GM21576 (cell line): ENCODE results near the gene PAIP1.
A peak's percentile ranks its signal among the peaks of the same experiment; 100 is the strongest.
"Not testable (repeated sequence)": the region's sequence is repeated elsewhere in the genome, so short reads cannot be mapped to it uniquely, and the experiment has no call there.

Experiments used
- ATAC-seq: cut with Tn5 transposase; IDR thresholded peaks from one replicate; pipeline ENCODE4 v1.9.1; 2021; ENCODE audit warnings: mild to moderate bottlenecking, moderate library complexity; ENCODE audit not compliant: unreplicated experiment

The PAIP1 gene

GRCh38 chr5:43530648-43531047 is 26.2 kb downstream of the PAIP1 start:
- ATAC-seq = peak; percentile 63

DNA sequence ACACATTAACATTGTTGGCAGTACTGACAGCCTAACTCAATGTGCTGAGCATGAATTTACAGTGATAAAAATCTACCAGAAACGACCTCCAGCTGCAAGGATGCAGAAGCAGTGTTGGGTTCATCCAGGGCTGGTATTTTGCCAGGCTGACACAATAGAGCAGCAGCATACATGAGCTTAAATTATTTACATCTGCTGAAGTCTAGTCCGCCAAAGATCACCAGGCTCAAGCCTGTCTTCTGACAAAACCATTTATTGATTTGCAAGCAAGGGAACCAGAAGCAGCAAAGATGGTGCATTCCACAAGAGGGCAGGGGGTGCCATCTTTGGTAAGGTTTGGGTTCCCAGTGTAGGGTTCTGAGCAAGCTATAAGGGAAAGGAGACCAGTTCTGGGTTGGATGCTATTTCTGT is 33.2 kb downstream of the PAIP1 start:
- ATAC-seq = no peak

DNA sequence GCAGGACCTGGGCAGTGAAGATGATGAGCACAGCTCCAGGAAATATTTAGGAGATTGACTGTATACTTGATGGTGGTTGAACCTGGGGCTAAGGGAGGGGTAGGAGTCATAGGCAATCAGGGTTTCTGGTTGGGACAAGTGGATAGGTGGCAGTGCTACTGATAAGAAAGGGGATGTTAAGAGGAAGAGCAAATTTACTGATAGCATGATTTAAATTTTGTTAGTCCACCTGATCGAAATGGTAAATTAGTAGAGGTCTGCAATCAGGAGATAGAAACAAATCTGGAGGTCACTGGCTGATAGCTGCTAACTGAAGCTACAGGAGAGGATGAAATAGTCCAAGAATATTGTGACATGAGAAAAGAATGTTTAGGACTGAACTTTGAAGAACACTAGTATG is 36.3 kb downstream of the PAIP1 start:
- ATAC-seq = no peak

GRCh38 chr5:43515678-43516048 is 41.2 kb downstream of the PAIP1 start:
- ATAC-seq = no peak

GRCh38 chr5:43514816-43515677 is 41.8 kb downstream of the PAIP1 start, which contains the start of gene C5orf34:
Gene C5orf34 (minus strand): TSS chr5:43515148. CDS start chr5:43509339, 5,809 bp downstream.
- peak; percentile 99 for ATAC-seq

DNA sequence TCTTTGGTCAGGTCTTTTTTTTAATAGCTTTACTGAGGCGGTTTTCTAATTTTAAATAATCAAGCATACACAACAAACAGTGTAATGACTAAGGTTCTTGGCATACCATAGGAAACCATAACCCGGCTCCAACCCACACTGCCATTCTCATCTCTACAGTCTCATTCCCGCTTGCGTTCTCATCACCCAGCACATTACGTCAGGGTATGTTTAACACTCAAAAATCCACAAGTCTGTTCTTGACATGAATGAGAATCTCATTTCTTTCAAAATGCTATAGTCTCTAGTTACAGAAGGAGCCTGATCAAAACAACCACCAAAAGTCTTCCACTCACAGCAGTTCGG is 42.4 kb downstream of the PAIP1 start:
- ATAC-seq = peak; percentile 27

- no peak for ATAC-seq
These were observed 42.9 kb downstream of the PAIP1 start for GRCh38 chr5:43514025-43514424.

DNA sequence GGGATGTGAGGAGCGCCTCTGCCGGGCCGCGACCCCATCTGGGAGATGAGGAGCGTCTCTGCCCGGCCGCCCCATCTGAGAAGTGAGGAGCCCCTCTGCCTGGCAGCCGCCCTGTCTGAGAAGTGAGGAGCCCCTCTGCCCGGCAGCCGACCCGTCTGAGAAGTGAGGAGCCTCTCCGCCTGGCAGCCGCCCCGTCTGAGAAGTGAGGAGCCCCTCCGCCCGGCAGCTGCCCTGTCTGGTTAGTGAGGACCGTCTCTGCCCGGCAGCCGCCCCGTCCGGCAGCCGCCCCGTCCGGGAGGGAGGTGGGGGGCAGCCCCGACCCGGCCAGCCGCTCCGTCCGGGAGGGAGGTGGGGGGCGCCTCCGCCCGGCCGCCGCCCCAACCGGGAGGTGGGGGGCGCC is 45.8 kb downstream of the PAIP1 start:
- not testable (repeated sequence) for ATAC-seq

- no peak for ATAC-seq
These were observed 58.3 kb downstream of the PAIP1 start for GRCh38 chr5:43498581-43498980.

- ATAC-seq = no peak
These were observed 59.4 kb downstream of the PAIP1 start for GRCh38 chr5:43497311-43498104.

- no peak for ATAC-seq
These were observed 65.6 kb downstream of the PAIP1 start for GRCh38 chr5:43491326-43491725.

DNA sequence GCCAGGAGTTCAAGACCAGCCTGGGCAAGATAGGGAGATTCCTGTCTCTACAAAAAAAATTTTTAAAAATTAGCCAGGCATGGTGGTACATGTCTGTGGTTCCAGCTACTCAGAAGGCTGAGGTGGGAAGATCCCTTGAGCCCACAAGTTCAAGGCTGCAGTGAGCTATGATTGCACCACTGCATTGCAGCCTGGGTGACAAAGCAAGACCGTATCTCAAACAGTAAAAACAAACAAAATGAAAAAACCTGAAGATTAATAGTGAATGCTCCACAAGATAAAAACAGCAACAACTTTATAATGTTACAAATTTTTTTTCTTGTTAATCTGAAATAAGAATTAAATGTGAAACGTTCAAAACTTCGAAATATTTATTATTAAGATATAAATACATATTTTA is 70.5 kb downstream of the PAIP1 start:
- ATAC-seq = no peak

GRCh38 chr5:43485406-43485805 is 71.5 kb downstream of the PAIP1 start:
- ATAC-seq = no peak

DNA sequence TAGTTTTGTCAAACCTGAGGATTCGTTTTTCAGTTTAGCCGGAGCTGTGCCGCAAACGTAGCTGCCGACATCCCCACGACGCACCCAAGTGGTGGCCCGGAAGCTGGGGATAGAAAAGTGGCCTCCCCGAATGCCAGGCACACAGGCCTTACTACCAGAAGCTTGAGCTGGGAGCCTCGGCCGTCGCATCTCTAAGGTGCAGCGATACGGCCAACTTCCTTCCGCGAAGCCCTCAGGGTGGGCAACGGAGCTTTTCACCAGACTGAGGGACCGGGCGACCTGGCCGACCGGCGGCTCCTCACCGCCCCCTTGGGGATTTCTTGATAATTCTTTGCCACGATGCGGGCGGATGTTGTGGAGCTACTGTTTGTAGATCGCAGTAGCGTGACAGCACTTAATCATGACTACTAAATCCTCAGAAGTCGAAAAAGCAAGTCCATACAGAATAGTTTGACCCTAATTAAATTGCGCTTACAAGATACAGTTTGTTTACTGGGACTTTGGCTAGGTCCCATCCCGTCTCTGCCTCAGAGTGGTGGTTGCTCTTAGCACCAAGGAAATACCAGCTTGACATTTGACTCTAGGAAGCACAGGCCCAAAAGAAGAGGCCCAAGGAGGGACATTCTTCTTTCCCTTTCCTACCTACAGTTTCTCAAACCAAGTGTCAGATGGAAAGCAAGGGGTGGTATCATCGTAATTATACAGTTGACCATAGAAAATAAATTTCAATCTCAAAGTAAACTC is 72.6 kb downstream of the PAIP1 start:
- ATAC-seq = peak; percentile 70

- ATAC-seq = peak; percentile 88
These were observed 73.4 kb downstream of the PAIP1 start, which contains the start of gene TMEM267 for GRCh38 chr5:43483298-43484105. Gene TMEM267 (minus strand): TSS chr5:43483865. CDS start chr5:43453969, 29,896 bp downstream.

- no peak for ATAC-seq
These were observed 74.2 kb downstream of the PAIP1 start for GRCh38 chr5:43482490-43483297.
